H1 (cell line): ENCODE results near the gene BRPF3. TPM values are rescaled to one million over a fixed set of nuclear protein-coding genes. Genes with fewer than 3 reads are reported as not detected.

ENCODE experiments used
- CTCF ChIA-PET: fragments of 300-600 bp; sonication (Branson Sonifier 250); formaldehyde crosslinking; loops from one replicate; lab custom pipeline; 2021; ENCODE audit not compliant: partially characterized antibody; lab: Charles Lee
- POLR2A ChIA-PET: fragments of 300-600 bp; sonication (Branson Sonifier 250); formaldehyde crosslinking; loops from one replicate; lab custom pipeline; 2021; ENCODE audit warnings: inconsistent platforms; ENCODE audit not compliant: partially characterized antibody; lab: Charles Lee
- DNase-seq, 2 experiments: peaks; one replicate each; pipeline versions ENCODE4 v3.0.0 to v3.0.0-alpha.2; 2010 to 2022; ENCODE audit warnings: low spot score in 2 of 2, low read depth in 1 of 2, mixed read lengths in 1 of 2
- FAIRE-seq: peaks from 2 replicates; lab custom pipeline; 2011; peaks lifted over from hg19 to GRCh38; lab: Jason Lieb, UNC
- H2AFZ ChIP-seq: 2 replicates; pipeline ENCODE4 v1.8.1; 2012; ENCODE audit warnings: low read length, inconsistent platforms
- H2AK5ac ChIP-seq: 2 replicates; pipeline ENCODE4 v1.6.1; 2013; ENCODE audit warnings: low read depth, low read length
- H2BK120ac ChIP-seq: replicated peaks from 2 replicates; pipeline ENCODE3; 2013; ENCODE audit warnings: low read depth, low read length, inconsistent platforms
- H2BK12ac ChIP-seq: 2 replicates; pipeline ENCODE4 v1.6.1; 2013; ENCODE audit warnings: low read depth, low read length
- H2BK15ac ChIP-seq: 2 replicates; pipeline ENCODE4 v1.6.1; 2013; ENCODE audit warnings: low read length
- H2BK20ac ChIP-seq: 2 replicates; pipeline ENCODE4 v1.6.1; 2013; ENCODE audit warnings: low read length
- H2BK5ac ChIP-seq: 2 replicates; pipeline ENCODE4 v1.6.1; 2013; ENCODE audit warnings: low read depth, low read length
- H3K14ac ChIP-seq: 2 replicates; pipeline ENCODE4 v1.6.1; 2013; ENCODE audit warnings: inconsistent platforms; ENCODE audit not compliant: insufficient read length
- H3K18ac ChIP-seq: 2 replicates; pipeline ENCODE4 v1.6.1; 2013; ENCODE audit warnings: low read length; ENCODE audit errors: extremely low read depth
- H3K23ac ChIP-seq: 2 replicates; pipeline ENCODE4 v1.6.1; 2013; ENCODE audit warnings: inconsistent platforms; ENCODE audit not compliant: insufficient read length
- H3K23me2 ChIP-seq: 2 replicates; pipeline ENCODE4 v1.6.1; 2013; ENCODE audit warnings: low read depth, low read length
- H3K27ac ChIP-seq: 2 replicates; pipeline ENCODE4 v1.6.1; 2011; ENCODE audit warnings: low read depth, low read length, inconsistent platforms
- H3K27me3 ChIP-seq, 4 experiments: replicated peaks in 1 of 4; 1 replicate in 1 of 4; 2 replicates in 3 of 4; pipeline versions ENCODE4 v1.6.1 to v1.8.1; 2011 to 2013; ENCODE audit warnings: low read length in 3 of 4, mild to moderate bottlenecking in 3 of 4, inconsistent platforms in 2 of 4, mixed read lengths in 2 of 4, moderate library complexity in 1 of 4; ENCODE audit not compliant: control insufficient read depth in 3 of 4, insufficient read depth in 3 of 4; ENCODE audit errors: extremely low read depth in 1 of 4
- H3K36me3 ChIP-seq, 4 experiments: 2 replicates each; pipeline versions ENCODE4 v1.6.1 to v1.8.1; 2011 to 2013; ENCODE audit warnings: mild to moderate bottlenecking in 4 of 4, low read length in 3 of 4, moderate library complexity in 2 of 4, control low read depth in 1 of 4, inconsistent platforms in 1 of 4; ENCODE audit not compliant: insufficient read depth in 4 of 4, control insufficient read depth in 2 of 4
- H3K4ac ChIP-seq: replicated peaks from 2 replicates; pipeline ENCODE3; 2013; ENCODE audit warnings: low read length, low read depth, mixed read lengths, inconsistent platforms; ENCODE audit not compliant: insufficient read length
- H3K4me1 ChIP-seq, 4 experiments: replicated peaks in 1 of 4; 1 replicate in 1 of 4; 2 replicates in 3 of 4; pipeline versions ENCODE4 v1.6.1 to v1.8.1; 2011 to 2013; ENCODE audit warnings: low read length in 3 of 4, inconsistent platforms in 2 of 4, mixed read lengths in 1 of 4; ENCODE audit not compliant: insufficient read depth in 4 of 4, control insufficient read depth in 3 of 4
- H3K4me2 ChIP-seq, 2 experiments: 2 replicates each; pipeline versions ENCODE4 v1.6.1 to v1.8.1; 2011 to 2013; ENCODE audit warnings: low read depth in 2 of 2, low read length in 2 of 2, control low read depth in 1 of 2, inconsistent platforms in 1 of 2, mild to moderate bottlenecking in 1 of 2; ENCODE audit not compliant: insufficient read depth in 1 of 2
- H3K4me3 ChIP-seq, 4 experiments: fragments of 200-600, 300-600 bp in 1 of 4; sonication (generic), shearing (Covaris generic), sonication (Bioruptor Twin) in 1 of 4; 2 replicates each; pipeline versions ENCODE4 v1.5.1 to v1.8.1; 2011 to 2016; ENCODE audit warnings: low read length in 4 of 4, low read depth in 3 of 4, control low read depth in 2 of 4, inconsistent platforms in 2 of 4, mild to moderate bottlenecking in 2 of 4, mixed read lengths in 1 of 4, moderate library complexity in 1 of 4; ENCODE audit not compliant: insufficient read depth in 2 of 4; ENCODE audit errors: extremely low read depth in 1 of 4
- H3K56ac ChIP-seq: replicated peaks from 2 replicates; pipeline ENCODE3; 2013; ENCODE audit warnings: low read depth, mild to moderate bottlenecking, mixed read lengths, low read length, inconsistent platforms; ENCODE audit not compliant: insufficient read length
- H3K79me1 ChIP-seq: 2 replicates; pipeline ENCODE4 v1.6.1; 2013; ENCODE audit warnings: low read depth, low read length, control low read depth
- H3K79me2 ChIP-seq, 2 experiments: 2 replicates each; pipeline versions ENCODE4 v1.6.1 to v1.8.1; 2012 to 2013; ENCODE audit warnings: low read length in 2 of 2, mild to moderate bottlenecking in 2 of 2, inconsistent platforms in 1 of 2; ENCODE audit not compliant: insufficient read depth in 2 of 2, control insufficient read depth in 1 of 2
- H3K9ac ChIP-seq, 4 experiments: replicated peaks in 1 of 4; 1 replicate in 1 of 4; 2 replicates in 3 of 4; pipeline versions ENCODE4 v1.6.1 to v1.8.1; 2011 to 2013; ENCODE audit warnings: low read depth in 3 of 4, low read length in 3 of 4, control low read depth in 2 of 4, mild to moderate bottlenecking in 2 of 4, moderate library complexity in 2 of 4, inconsistent platforms in 1 of 4; ENCODE audit errors: extremely low read depth in 1 of 4
- H3K9me3 ChIP-seq, 2 experiments: 2 replicates each; pipeline versions ENCODE4 v1.6.1 to v1.8.1; 2012 to 2013; ENCODE audit warnings: mild to moderate bottlenecking in 2 of 2, moderate library complexity in 2 of 2, control low read depth in 1 of 2, inconsistent platforms in 1 of 2, low read depth in 1 of 2, low read length in 1 of 2, mixed read lengths in 1 of 2; ENCODE audit not compliant: insufficient read depth in 2 of 2
- H4K20me1 ChIP-seq, 2 experiments: replicated peaks in 1 of 2; 2 replicates each; pipeline versions ENCODE3 to v1.8.1; 2011 to 2013; ENCODE audit warnings: inconsistent platforms in 2 of 2, low read length in 2 of 2, mild to moderate bottlenecking in 1 of 2; ENCODE audit not compliant: insufficient read depth in 2 of 2, control insufficient read depth in 1 of 2
- H4K5ac ChIP-seq: 2 replicates; pipeline ENCODE4 v1.6.1; 2013; ENCODE audit warnings: low read length, low read depth, mixed read lengths, inconsistent platforms; ENCODE audit not compliant: insufficient read length
- H4K8ac ChIP-seq: 2 replicates; pipeline ENCODE4 v1.8.0; 2013; ENCODE audit warnings: mild to moderate bottlenecking, moderate library complexity, low read length, inconsistent platforms; ENCODE audit not compliant: insufficient read depth; ENCODE audit errors: extremely low read depth
- H4K91ac ChIP-seq: replicated peaks from 2 replicates; pipeline ENCODE3; 2013; ENCODE audit warnings: low read length, mixed read lengths, inconsistent platforms; ENCODE audit not compliant: insufficient read length
- ASH2L ChIP-seq: fragments of 200-600, 300-600 bp; sonication (generic); IDR thresholded peaks from one replicate; pipeline ENCODE4 v1.7.1; 2017; ENCODE audit warnings: low read length
- BACH1 ChIP-seq: IDR thresholded peaks from 2 replicates; pipeline ENCODE4 v1.6.1; 2012; ENCODE audit warnings: low read length, improper control_type of control experiment
- BCL11A ChIP-seq, 2 experiments: IDR thresholded peaks; one replicate each; pipeline ENCODE4 v1.6.1; 2011; ENCODE audit warnings: low read depth in 2 of 2, low read length in 2 of 2, mild to moderate bottlenecking in 2 of 2
- CBX8 ChIP-seq: fragments of 300-800, 300-1000 bp; sonication (generic); IDR thresholded peaks from 2 replicates; pipeline ENCODE4 v1.7.1; 2016; ENCODE audit warnings: low read depth, low read length, borderline replicate concordance
- CHD2 ChIP-seq: IDR thresholded peaks from 2 replicates; pipeline ENCODE4 v1.6.1; 2012; ENCODE audit warnings: low read length, improper control_type of control experiment
- CTBP2 ChIP-seq: IDR thresholded peaks from 2 replicates; pipeline ENCODE4 v1.7.0; 2011; ENCODE audit warnings: borderline replicate concordance, mild to moderate bottlenecking, moderate library complexity, mixed read lengths, low read length; ENCODE audit not compliant: insufficient read depth, insufficient read length
- EGR1 ChIP-seq: IDR thresholded peaks from 2 replicates; pipeline ENCODE4 v1.6.1; 2011; ENCODE audit warnings: low read depth, low read length, borderline replicate concordance
- HDAC6 ChIP-seq: IDR thresholded peaks from one replicate; pipeline ENCODE4 v1.7.1; 2012; ENCODE audit warnings: low read depth, mild to moderate bottlenecking, inconsistent platforms, low read length, moderate library complexity
- KDM5A ChIP-seq: fragments of 200-600 bp; IDR thresholded peaks from 2 replicates; pipeline ENCODE4 v1.7.1; 2012; ENCODE audit warnings: mild to moderate bottlenecking, low read length, inconsistent platforms, mixed read lengths
- POLR2A ChIP-seq, 2 experiments: IDR thresholded peaks; 1 replicate in 1 of 2; 2 replicates in 1 of 2; pipeline ENCODE4 v1.6.1; 2011; ENCODE audit warnings: low read depth in 2 of 2, low read length in 2 of 2, mild to moderate bottlenecking in 2 of 2; ENCODE audit errors: control extremely low read depth in 1 of 2
- POLR2AphosphoS5 ChIP-seq: IDR thresholded peaks from 2 replicates; pipeline ENCODE4 v1.6.1; 2011; ENCODE audit warnings: low read depth, low read length
- POU5F1 ChIP-seq: IDR thresholded peaks from 2 replicates; pipeline ENCODE4 v1.6.1; 2011; ENCODE audit warnings: low read depth, mild to moderate bottlenecking, low read length, moderate library complexity
- RBBP5 ChIP-seq: IDR thresholded peaks from 2 replicates; pipeline ENCODE4 v1.7.1; 2012; ENCODE audit warnings: low read depth, mild to moderate bottlenecking, inconsistent platforms, low read length, moderate library complexity, borderline replicate concordance
- RNF2 ChIP-seq: fragments of 200-900, 300-1000 bp; sonication (generic); IDR thresholded peaks from 2 replicates; pipeline ENCODE4 v1.7.1; 2016; ENCODE audit warnings: borderline replicate concordance, low read depth, mild to moderate bottlenecking, antibody characterized with exemption, low read length; ENCODE audit not compliant: poor library complexity, severe bottlenecking; ENCODE audit errors: missing control alignments
- SIX5 ChIP-seq: IDR thresholded peaks from 2 replicates; pipeline ENCODE4 v1.6.1; 2011; ENCODE audit warnings: mild to moderate bottlenecking, low read depth, low read length
- TEAD4 ChIP-seq: IDR thresholded peaks from 2 replicates; pipeline ENCODE4 v1.6.1; 2012; ENCODE audit warnings: low read depth, low read length, inconsistent platforms, mixed read lengths
- WGBS, 2 experiments: shearing (Covaris generic) in 1 of 2; methylation state at CpG; one replicate each; pipeline versions ENCODE4 v1.1.6 to v1.1.7; 2013 to 2015; ENCODE audit warnings: low lambda C conversion rate in 2 of 2, mixed read lengths in 2 of 2, inconsistent platforms in 1 of 2, low coverage in 1 of 2, missing lambda C conversion rate in 1 of 2; ENCODE audit not compliant: insufficient replicate concordance in 2 of 2, insufficient coverage in 1 of 2, insufficient read length in 1 of 2; ENCODE audit errors: extremely low coverage in 1 of 2, missing lambda C conversion rate in 1 of 2; 5-methylcytosine and 5-hydroxymethylcytosine counted together
- polyA plus RNA-seq, 7 experiments: library from polyadenylated mRNA; depleted of rRNA in 3 of 7; stranded (reverse) in 5 of 7; unstranded in 2 of 7; fragments of >200 nt in 5 of 7; fragments of 200-250 nt in 2 of 7; gene quantifications; 1 replicate in 5 of 7; 2 replicates in 1 of 7; 4 replicates in 1 of 7; pipeline versions ENCODE4 v1.2.1 to v1.2.3, GENCODE V29; 2011 to 2013; ENCODE audit warnings: missing spikeins in 2 of 7, mixed read lengths in 2 of 7
- total RNA-seq: library from RNA; stranded (reverse); fragmentation: NEBNext Ultra II Directional; extraction: Animal tissue kit (Norgen Biotek cat#: 25700); gene quantifications from 2 replicates; pipeline ENCODE4 v1.2.1, GENCODE V29; 2021

BRPF3 gene
- total and polyA plus RNA-seq, 2 of the 8 experiments (the other 6 are each of a cell fraction or from before 2014, with no cell fraction given): 26.0 to 37.5 TPM

DNA sequence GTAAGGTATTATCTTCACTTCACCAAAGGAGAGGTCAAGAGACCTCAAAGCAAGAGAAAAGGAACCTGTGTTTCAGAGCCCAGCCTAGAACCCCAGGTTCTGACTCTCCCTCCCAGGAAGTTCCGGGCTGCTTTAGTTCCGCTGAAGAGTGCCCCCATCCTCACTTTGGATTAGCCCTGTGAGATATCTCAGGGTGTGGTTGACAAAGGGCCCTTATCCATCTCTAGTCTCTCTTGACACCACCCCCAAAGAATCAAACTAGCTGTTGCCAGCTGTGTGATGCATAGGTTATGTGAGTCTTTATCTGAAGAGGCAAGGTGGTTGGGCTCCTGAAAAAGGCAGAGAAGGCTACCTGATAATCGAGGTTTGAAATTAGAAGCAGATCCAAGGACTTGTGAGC lies 20.6 kb downstream of the BRPF3 start:
- no peak overlapping the region for H3K18ac ChIP-seq
- H2BK20ac ChIP-seq: no peak overlapping the region
- H3K36me3 ChIP-seq: peaks cover 22 to 74% (median 58%) of the 10 kb centered on the region in 4 experiments
- H4K8ac ChIP-seq: no peak overlapping the region
- no peaks in the 10 kb centered on the region for H4K20me1 ChIP-seq
- 89% methylated on average over 3 of the region's 3 CpGs; no CpG with 5 or more reads in 1 of the 2 experiments for WGBS, 2 experiments
- no peaks in the 10 kb centered on the region for H3K4me1 ChIP-seq
- DNase-seq (no peak), FAIRE-seq (no peak)
- no peaks in the 10 kb centered on the region for H3K9me3 ChIP-seq
- H3K23ac ChIP-seq: no peak overlapping the region
- no peak overlapping the region for H2AK5ac ChIP-seq
- H3K23me2 ChIP-seq: no peaks in the 10 kb centered on the region
- no peak overlapping the region for H3K14ac ChIP-seq
- no peak overlapping the region for H3K4ac ChIP-seq
- no peak overlapping the region for H2BK120ac ChIP-seq
- H4K91ac ChIP-seq: no peak overlapping the region
- no peak overlapping the region for H3K56ac ChIP-seq
- H2BK5ac ChIP-seq: no peak overlapping the region
- no peaks in the 10 kb centered on the region for H3K27me3 ChIP-seq
- H3K79me1 ChIP-seq: no peaks in the 10 kb centered on the region
- no peak overlapping the region for H3K9ac ChIP-seq
- no peak overlapping the region for H2BK15ac ChIP-seq
- no peak overlapping the region for H4K5ac ChIP-seq
- ChIA-PET CTCF (interaction anchor here (1.2 kb wide), 1 partner anchor 74 kb away, joined by 4 read pairs; no protein-coding TSS in a partner anchor), POLR2A (interaction anchor here (1.5 to 2.2 kb wide), 2 partner anchors 10 to 20 kb away, joined by 4 to 5 read pairs; no protein-coding TSS in a partner anchor)
- no peak overlapping the region for H2AFZ ChIP-seq
- H3K4me3 ChIP-seq: no peak overlapping the region
- no peak overlapping the region for H3K27ac ChIP-seq
- H3K4me2 ChIP-seq: no peak overlapping the region
- H3K79me2 ChIP-seq: no peaks in the 10 kb centered on the region
- no peak overlapping the region for H2BK12ac ChIP-seq
- TF ChIP-seq EGR1 (no peak), POU5F1 (no peak), BCL11A (IDR thresholded peaks at IDR 0.05; ENCODE audit: low read depth in 2 of 2, low read length in 2 of 2) (no peak), BACH1 (no peak), CHD2 (no peak), POLR2A (IDR thresholded peaks at IDR 0.05; ENCODE audit: control extremely low read depth in 1 of 2, low read depth in 2 of 2, low read length in 2 of 2) (no peak), KDM5A (no peak), RBBP5 (no peak), RNF2 (no peak), TEAD4 (no peak), ASH2L (no peak), HDAC6 (no peak), SIX5 (no peak), POLR2AphosphoS5 (no peak), CTBP2 (no peak), CBX8 (no peak)
